GM12864 (cell line): Measurements from ENCODE around the gene EMC8.

ENCODE experiments used
- DNase-seq: peaks from one replicate; pipeline ENCODE4 v3.0.0-alpha.2; 2011; ENCODE audit warnings: low read depth
- H3K4me3 ChIP-seq: 2 replicates; pipeline ENCODE4 v1.5.1; 2011; ENCODE audit warnings: mild to moderate bottlenecking, low read depth, low read length, control low read depth
- TF ChIP-seq, protein P1 (sequence below): IDR thresholded peaks from 2 replicates; pipeline ENCODE4 v1.5.1; 2011; ENCODE audit warnings: low read depth, mild to moderate bottlenecking, moderate library complexity, low read length, control low read depth, inconsistent platforms; ENCODE audit errors: missing control alignments

The EMC8 gene

GRCh38 chr16:85782451-85782850 is 16.9 kb downstream of the EMC8 start:
- no peak overlapping the region for H3K4me3 ChIP-seq
- TF ChIP-seq, protein P1, sequence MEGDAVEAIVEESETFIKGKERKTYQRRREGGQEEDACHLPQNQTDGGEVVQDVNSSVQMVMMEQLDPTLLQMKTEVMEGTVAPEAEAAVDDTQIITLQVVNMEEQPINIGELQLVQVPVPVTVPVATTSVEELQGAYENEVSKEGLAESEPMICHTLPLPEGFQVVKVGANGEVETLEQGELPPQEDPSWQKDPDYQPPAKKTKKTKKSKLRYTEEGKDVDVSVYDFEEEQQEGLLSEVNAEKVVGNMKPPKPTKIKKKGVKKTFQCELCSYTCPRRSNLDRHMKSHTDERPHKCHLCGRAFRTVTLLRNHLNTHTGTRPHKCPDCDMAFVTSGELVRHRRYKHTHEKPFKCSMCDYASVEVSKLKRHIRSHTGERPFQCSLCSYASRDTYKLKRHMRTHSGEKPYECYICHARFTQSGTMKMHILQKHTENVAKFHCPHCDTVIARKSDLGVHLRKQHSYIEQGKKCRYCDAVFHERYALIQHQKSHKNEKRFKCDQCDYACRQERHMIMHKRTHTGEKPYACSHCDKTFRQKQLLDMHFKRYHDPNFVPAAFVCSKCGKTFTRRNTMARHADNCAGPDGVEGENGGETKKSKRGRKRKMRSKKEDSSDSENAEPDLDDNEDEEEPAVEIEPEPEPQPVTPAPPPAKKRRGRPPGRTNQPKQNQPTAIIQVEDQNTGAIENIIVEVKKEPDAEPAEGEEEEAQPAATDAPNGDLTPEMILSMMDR: no peak
- no peak for DNase-seq

DNA sequence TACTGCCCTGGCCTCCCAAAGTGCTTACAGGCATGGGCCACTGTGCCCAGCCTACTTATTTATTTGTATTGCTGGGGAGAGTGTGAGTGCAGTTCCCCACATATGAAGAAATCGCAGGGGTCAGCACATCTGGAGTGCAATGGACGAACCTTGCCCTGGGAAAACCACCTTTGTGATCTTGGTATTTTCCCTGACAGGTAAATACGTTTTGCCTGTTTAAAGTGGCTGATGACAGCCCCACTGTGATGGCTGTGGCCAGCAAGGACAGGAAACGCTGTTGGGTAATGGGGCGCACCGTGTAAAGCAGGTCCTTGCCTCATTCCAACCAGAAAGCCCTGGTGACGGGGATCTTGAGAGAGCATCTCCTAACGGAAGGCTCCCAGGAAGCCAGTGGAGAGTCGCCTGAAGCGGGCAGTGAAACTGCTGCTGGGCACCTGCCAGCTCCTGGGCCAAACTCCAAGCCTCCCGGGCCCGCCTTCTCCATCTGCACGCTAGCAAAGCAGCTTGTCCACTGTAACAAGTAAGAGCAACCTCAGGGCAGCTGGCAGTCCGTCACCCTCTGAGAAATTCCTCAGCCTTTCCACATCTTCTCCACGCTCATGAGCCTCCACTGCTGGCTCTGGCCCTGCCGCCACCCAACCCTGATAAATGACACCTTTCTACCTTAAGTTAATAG is 17.5 kb downstream of the EMC8 start:
- no peak for DNase-seq
- H3K4me3 ChIP-seq: no peak overlapping the region
- TF ChIP-seq, protein P1: no peak

- TF ChIP-seq, protein P1: no peak
- no peak for DNase-seq
- H3K4me3 ChIP-seq: no peak overlapping the region
Observed at GRCh38 chr16:85781156-85781555, 18.2 kb downstream of the EMC8 start.

DNA sequence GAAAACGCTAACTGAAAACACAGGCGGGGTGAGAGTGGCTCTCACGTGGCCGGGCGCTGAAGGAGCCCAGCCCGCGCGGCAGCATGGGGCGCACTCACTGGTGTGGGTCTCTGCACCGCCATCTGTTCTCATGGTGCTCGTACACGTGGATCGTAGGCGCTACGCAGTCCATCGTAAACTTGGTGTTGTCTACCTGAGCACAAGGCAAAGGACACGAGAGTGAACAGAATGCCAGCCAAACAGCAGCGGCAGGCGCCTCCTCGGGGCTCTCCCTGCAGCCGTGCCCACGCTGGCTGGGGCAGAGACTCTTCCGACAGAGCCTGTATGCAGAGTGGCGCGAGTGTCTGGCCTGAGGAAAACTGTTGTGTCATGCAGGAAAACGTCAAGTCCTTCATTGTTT is 19.1 kb downstream of the EMC8 start:
- H3K4me3 ChIP-seq: no peak overlapping the region
- no peak for DNase-seq
- TF ChIP-seq, protein P1: no peak

DNA sequence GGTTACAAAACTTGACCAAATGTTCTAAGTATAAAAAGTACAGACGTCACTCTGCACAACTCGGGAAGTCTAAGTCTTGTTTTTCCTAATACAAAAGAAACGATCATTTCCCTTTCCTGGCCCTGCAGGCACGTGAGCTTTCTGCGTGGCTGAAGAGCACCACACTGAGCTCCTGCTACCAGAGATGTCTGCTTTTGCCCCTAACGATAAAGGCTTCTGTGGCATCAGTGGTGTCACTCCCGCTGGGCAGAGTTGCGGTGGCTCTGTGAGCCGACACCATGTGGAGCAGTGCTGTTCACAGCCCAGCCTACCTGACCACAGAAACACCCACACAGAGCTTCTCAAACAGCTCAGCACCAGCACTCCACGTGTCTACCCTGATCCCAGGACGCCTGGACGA is 20.5 kb downstream of the EMC8 start:
- TF ChIP-seq, protein P1: no peak
- no peak overlapping the region for H3K4me3 ChIP-seq
- no peak for DNase-seq

- TF ChIP-seq, protein P1: no peak
- no peak overlapping the region for H3K4me3 ChIP-seq
- DNase-seq: no peak
Observed at GRCh38 chr16:85777583-85778310, 21.6 kb downstream of the EMC8 start.
